Ovary (tissue), 3 donors: Measurements from ENCODE around the gene FOXI3.
"Not testable (repeated sequence)": the region's sequence is repeated elsewhere in the genome, so short reads cannot be mapped to it uniquely, and the experiment has no call there.

Source experiments
- EP300 ChIP-seq: sonication (generic); formaldehyde crosslinking; IDR thresholded peaks from one replicate; pipeline ENCODE4 v1.6.1; 2017; ENCODE audit warnings: antibody characterized with exemption
- POLR2A ChIP-seq: fragments of 450-650 bp; IDR thresholded peaks from one replicate; pipeline ENCODE4 v1.6.1; 2017; ENCODE audit warnings: antibody characterized with exemption, mild to moderate bottlenecking, moderate library complexity
- TF ChIP-seq, protein P1 (sequence below), 3 donors: fragments of 450-650 bp in 2 of 3; fragments of 200-600 bp in 1 of 3; IDR thresholded peaks; one replicate each; pipeline versions ENCODE4 v1.5.1 to v1.8.0; 2016 to 2022; ENCODE audit warnings: antibody characterized with exemption in 3 of 3, mild to moderate bottlenecking in 1 of 3
- donor health status: DM: no; HTN: no; CAD: no.

DNA sequence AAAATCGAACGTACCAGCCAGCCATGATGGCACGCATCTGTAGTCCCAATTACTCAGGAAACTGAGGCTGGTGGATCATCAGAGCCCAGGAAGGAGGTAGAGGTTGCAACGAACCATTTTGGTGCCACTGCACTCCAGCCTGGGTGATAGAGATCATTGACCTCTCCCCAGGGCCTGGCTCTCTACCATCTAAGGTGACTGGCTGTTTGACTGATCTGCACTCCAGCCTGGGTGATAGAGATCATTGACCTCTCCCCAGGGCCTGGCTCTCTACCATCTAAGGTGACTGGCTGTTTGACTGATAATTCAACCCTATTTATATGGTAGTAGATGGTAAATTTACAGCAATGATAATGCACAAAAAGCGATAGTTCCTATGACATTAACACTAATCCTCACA, 43.6 kb downstream of the FOXI3 start:
- TF ChIP-seq, protein P1, sequence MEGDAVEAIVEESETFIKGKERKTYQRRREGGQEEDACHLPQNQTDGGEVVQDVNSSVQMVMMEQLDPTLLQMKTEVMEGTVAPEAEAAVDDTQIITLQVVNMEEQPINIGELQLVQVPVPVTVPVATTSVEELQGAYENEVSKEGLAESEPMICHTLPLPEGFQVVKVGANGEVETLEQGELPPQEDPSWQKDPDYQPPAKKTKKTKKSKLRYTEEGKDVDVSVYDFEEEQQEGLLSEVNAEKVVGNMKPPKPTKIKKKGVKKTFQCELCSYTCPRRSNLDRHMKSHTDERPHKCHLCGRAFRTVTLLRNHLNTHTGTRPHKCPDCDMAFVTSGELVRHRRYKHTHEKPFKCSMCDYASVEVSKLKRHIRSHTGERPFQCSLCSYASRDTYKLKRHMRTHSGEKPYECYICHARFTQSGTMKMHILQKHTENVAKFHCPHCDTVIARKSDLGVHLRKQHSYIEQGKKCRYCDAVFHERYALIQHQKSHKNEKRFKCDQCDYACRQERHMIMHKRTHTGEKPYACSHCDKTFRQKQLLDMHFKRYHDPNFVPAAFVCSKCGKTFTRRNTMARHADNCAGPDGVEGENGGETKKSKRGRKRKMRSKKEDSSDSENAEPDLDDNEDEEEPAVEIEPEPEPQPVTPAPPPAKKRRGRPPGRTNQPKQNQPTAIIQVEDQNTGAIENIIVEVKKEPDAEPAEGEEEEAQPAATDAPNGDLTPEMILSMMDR (IDR thresholded peaks at IDR 0.05), result not testable (repeated sequence)
- not testable (repeated sequence) for TF ChIP-seq POLR2A, EP300
